GM12878 (cell line): ENCODE data around the gene SAMD9L. TPM values are rescaled to one million over a fixed set of nuclear protein-coding genes. Genes with fewer than 3 reads are reported as not detected.

Experiments used
- ATAC-seq: fragments of 200-7000 bp; cut with Tn5 transposase; 3 replicates; pipeline ENCODE4 v1.9.1; 2020; ENCODE audit warnings: mild to moderate bottlenecking, moderate library complexity
- BruUV-seq: library from RNA; stranded (reverse); fragments of 400-500 nt; replicated peaks from 2 replicates; lab custom pipeline; 2021; lab: Mats Ljungman, UMichigan
- CTCF ChIA-PET: fragments of 300-600 bp; sonication (Branson Sonifier 250); formaldehyde crosslinking; extraction: SDS; loops from one replicate; lab custom pipeline; 2021; ENCODE audit warnings: inconsistent platforms; lab: Yijun Ruan, JAX
- POLR2A ChIA-PET: fragments of 350-600 bp; formaldehyde crosslinking; extraction: SDS; loops from one replicate; lab custom pipeline; 2021; ENCODE audit warnings: inconsistent platforms; lab: Charles Lee
- RAD21 ChIA-PET: fragments of 300-600 bp; sonication (Branson Sonifier 250); formaldehyde crosslinking; loops from one replicate; lab custom pipeline; 2023; ENCODE audit warnings: antibody characterized with exemption; ENCODE audit not compliant: unreplicated experiment; lab: Charles Lee
- SMC1A ChIA-PET: fragments of 300-600 bp; sonication (Branson Sonifier 250); formaldehyde crosslinking; loops from one replicate; lab custom pipeline; 2023; ENCODE audit not compliant: unreplicated experiment, uncharacterized antibody; lab: Charles Lee
- DNase-seq: peaks from one replicate; pipeline ENCODE4 v3.0.0-alpha.2; 2011; ENCODE audit warnings: low read depth, low spot score
- FAIRE-seq: peaks from 3 replicates; lab custom pipeline; 2011; peaks lifted over from hg19 to GRCh38; lab: Jason Lieb, UNC
- H2AFZ ChIP-seq: 2 replicates; pipeline ENCODE4 v1.6.0; 2011; ENCODE audit warnings: low read depth, low read length, control low read depth; ENCODE audit not compliant: control insufficient read depth
- H3K27ac ChIP-seq: 2 replicates; pipeline ENCODE4 v1.5.1; 2011; ENCODE audit warnings: control low read depth; ENCODE audit not compliant: control insufficient read depth, insufficient read depth
- H3K27me3 ChIP-seq, 2 experiments: replicated peaks in 1 of 2; 2 replicates each; pipeline versions ENCODE4 v1.6.0 to v1.6.1; 2011; ENCODE audit warnings: low read length in 1 of 2; ENCODE audit not compliant: control insufficient read depth in 2 of 2, insufficient read depth in 2 of 2
- H3K36me3 ChIP-seq, 2 experiments: 2 replicates each; pipeline ENCODE4 v1.5.1; 2011; ENCODE audit warnings: low read length in 1 of 2; ENCODE audit not compliant: control insufficient read depth in 2 of 2, insufficient read depth in 2 of 2
- H3K4me1 ChIP-seq: 2 replicates; pipeline ENCODE4 v1.6.1; 2011; ENCODE audit warnings: mild to moderate bottlenecking, low read length, moderate library complexity, mixed read lengths; ENCODE audit not compliant: control insufficient read depth, insufficient read depth
- H3K4me2 ChIP-seq: 2 replicates; pipeline ENCODE4 v1.6.0; 2011; ENCODE audit warnings: control low read depth; ENCODE audit not compliant: control insufficient read depth, insufficient read depth
- H3K4me3 ChIP-seq: fragments of 200-600 bp; sonication (generic); 2 replicates; pipeline ENCODE4 v1.5.1; 2016
- H3K79me2 ChIP-seq: 2 replicates; pipeline ENCODE4 v1.6.0; 2011; ENCODE audit warnings: low read length; ENCODE audit not compliant: control insufficient read depth, insufficient read depth
- H3K9ac ChIP-seq: 2 replicates; pipeline ENCODE4 v1.8.0; 2011; ENCODE audit warnings: low read length, control low read depth, mixed read lengths; ENCODE audit not compliant: control insufficient read depth, insufficient read depth
- H3K9me3 ChIP-seq: replicated peaks from 3 replicates; pipeline ENCODE4 v1.5.1; 2011; ENCODE audit warnings: mild to moderate bottlenecking, low read length; ENCODE audit not compliant: control insufficient read depth, insufficient read depth
- H4K20me1 ChIP-seq: 2 replicates; pipeline ENCODE4 v1.6.0; 2011; ENCODE audit not compliant: control insufficient read depth, insufficient read depth
- ATF3 ChIP-seq: IDR thresholded peaks from 2 replicates; pipeline ENCODE4 v1.6.1; 2011; ENCODE audit warnings: low read depth, mild to moderate bottlenecking, low read length, moderate library complexity, borderline replicate concordance; ENCODE audit errors: extremely low read depth
- BRCA1 ChIP-seq: IDR thresholded peaks from 2 replicates; pipeline ENCODE4 v1.6.1; 2011; ENCODE audit warnings: low read depth, low read length, improper control_type of control experiment
- EZH2 ChIP-seq: IDR thresholded peaks from 2 replicates; pipeline ENCODE4 v1.6.1; 2012; ENCODE audit warnings: low read depth, mild to moderate bottlenecking, control low read depth, inconsistent platforms, low read length, borderline replicate concordance; ENCODE audit not compliant: control insufficient read depth
- MXI1 ChIP-seq: fragments of 150-350 bp; IDR thresholded peaks from 2 replicates; pipeline ENCODE4 v1.6.1; 2011; ENCODE audit warnings: low read depth, mild to moderate bottlenecking, inconsistent platforms, low read length, improper control_type of control experiment
- NFIC ChIP-seq: IDR thresholded peaks from 2 replicates; pipeline ENCODE4 v1.6.1; 2012; ENCODE audit warnings: low read depth, mild to moderate bottlenecking, inconsistent platforms, low read length, moderate library complexity
- PAX8 ChIP-seq: fragments of 450-650 bp; IDR thresholded peaks from 2 replicates; pipeline ENCODE4 v1.6.1; 2017; ENCODE audit warnings: mild to moderate bottlenecking, moderate library complexity
- SIN3A ChIP-seq: IDR thresholded peaks from 2 replicates; pipeline ENCODE4 v1.6.1; 2012; ENCODE audit warnings: low read depth, low read length, improper control_type of control experiment
- WGBS: methylation state at CpG from one replicate; pipeline ENCODE4 v1.1.6; 2016; ENCODE audit warnings: low lambda C conversion rate; ENCODE audit not compliant: insufficient replicate concordance, insufficient coverage; ENCODE audit errors: missing lambda C conversion rate; 5-methylcytosine and 5-hydroxymethylcytosine counted together
- in situ Hi-C: fragments of 300-500 bp; cut with MboI; formaldehyde crosslinking; loops from 9 replicates; pipeline ENCODE4 v1.14.3; 2018; ENCODE audit warnings: mixed read lengths
- intact Hi-C: fragments of 100-400 bp; cut with micrococcal nuclease; formaldehyde crosslinking; loops from one replicate; pipeline ENCODE4 v1.14.2; 2022; ENCODE audit not compliant: unreplicated experiment
- polyA plus RNA-seq, 11 experiments: library from polyadenylated mRNA; depleted of rRNA in 4 of 11; unstranded in 6 of 11; stranded (reverse) in 5 of 11; fragments of >200 nt; fragmentation: Nextera tagmentation in 4 of 11; fragmentation: Illumina TruSeq in 1 of 11; extraction: Ambion mirVana in 4 of 11; extraction: Trizol in 1 of 11; gene quantifications; 1 replicate in 1 of 11; 2 replicates in 10 of 11; pipeline versions ENCODE4 v1.2.1 to v1.2.3, GENCODE V29; 2011 to 2016; ENCODE audit warnings: inconsistent platforms in 2 of 11, missing spikeins in 2 of 11, low read depth in 1 of 11
- total RNA-seq, 4 experiments: library from RNA; depleted of rRNA in 3 of 4; stranded (reverse); fragments of >200 nt in 3 of 4; fragmentation: Illumina TruSeq in 1 of 4; extraction: Trizol in 1 of 4; gene quantifications; 2 replicates each; pipeline versions ENCODE4 v1.2.1 to v1.2.3, GENCODE V29; 2013 to 2021

SAMD9L gene
- total and polyA plus RNA-seq, 10 of the 15 experiments (the other 5 are each of a cell fraction or from before 2014, with no cell fraction given): 22.3 to 51.3 (median 29.6) TPM

DNA sequence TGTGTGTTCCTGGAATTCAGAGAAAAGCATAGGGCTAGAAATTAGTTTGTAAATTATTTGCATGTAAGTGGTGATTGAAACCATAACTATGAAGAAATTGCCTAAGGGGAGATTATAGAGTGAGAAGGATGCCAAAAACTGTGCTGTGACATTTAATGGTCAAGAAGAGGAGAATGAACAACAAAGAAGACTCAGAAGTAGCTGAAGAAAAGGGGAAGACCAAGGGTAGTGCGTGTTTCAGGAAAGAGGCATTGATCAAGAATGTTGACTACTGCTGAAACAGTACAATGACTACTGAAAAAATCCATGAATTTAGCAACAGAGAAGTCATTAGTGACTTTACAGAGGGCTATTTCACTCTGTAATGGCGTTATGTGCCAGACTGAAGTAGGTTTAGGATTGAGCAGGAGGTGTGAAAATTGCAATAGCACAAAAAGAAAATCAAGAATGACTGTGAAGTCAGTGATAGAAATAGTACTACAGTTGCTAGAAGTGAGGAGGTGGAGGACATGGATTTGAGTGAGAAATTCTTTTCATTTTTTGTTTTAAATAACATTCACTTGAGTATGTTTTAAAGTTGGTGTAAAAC is 28.9 kb upstream of the SAMD9L start:
- ChIA-PET SMC1A (interaction anchor here (0.6 kb wide), 1 partner anchor 154 kb away, joined by 3 read pairs; no protein-coding TSS in a partner anchor), CTCF (interaction anchor here (1.5 kb wide), 1 partner anchor 11 kb away, joined by 3 read pairs; no protein-coding TSS in a partner anchor), RAD21 (no interaction called here), POLR2A (no interaction called here)
- intact Hi-C loops (loop anchor here (5.0 kb wide), 1 partner anchor 50 kb away; the partner anchor contains the start of gene HEPACAM2), in situ Hi-C loops (no loop called here)
- BruUV-seq: no TSS peak
- no peaks in the 10 kb centered on the region for H4K20me1 ChIP-seq
- DNase-seq (no peak), ATAC-seq (peak; percentile 25; the same call in 1 of the 3 replicates), FAIRE-seq (no peak)
- no peaks in the 10 kb centered on the region for H3K79me2 ChIP-seq
- no peak overlapping the region for H3K27ac ChIP-seq
- no peaks in the 10 kb centered on the region for H3K36me3 ChIP-seq
- 0% methylated on average over 2 of the region's 2 CpGs for WGBS
- TF ChIP-seq ATF3 (no peak), NFIC (no peak), BRCA1 (no peak), EZH2 (no peak), MXI1 (no peak), SIN3A (no peak), PAX8 (no peak)
- no peak overlapping the region for H2AFZ ChIP-seq
- no peaks in the 10 kb centered on the region for H3K4me1 ChIP-seq
- no peak overlapping the region for H3K4me2 ChIP-seq
- H3K9me3 ChIP-seq: peaks cover 4% of the 10 kb centered on the region; the same call in 1 of the 3 replicates
- no peak overlapping the region for H3K4me3 ChIP-seq
- no peak overlapping the region for H3K9ac ChIP-seq
- H3K27me3 ChIP-seq: no peaks in the 10 kb centered on the region
